ENCODE data around the gene PAQR4.
A peak's percentile ranks its signal among the peaks of the same experiment; 100 is the strongest.
"Not testable (repeated sequence)": the region's sequence is repeated elsewhere in the genome, so short reads cannot be mapped to it uniquely, and the experiment has no call there.

Gene PAQR4

DNA sequence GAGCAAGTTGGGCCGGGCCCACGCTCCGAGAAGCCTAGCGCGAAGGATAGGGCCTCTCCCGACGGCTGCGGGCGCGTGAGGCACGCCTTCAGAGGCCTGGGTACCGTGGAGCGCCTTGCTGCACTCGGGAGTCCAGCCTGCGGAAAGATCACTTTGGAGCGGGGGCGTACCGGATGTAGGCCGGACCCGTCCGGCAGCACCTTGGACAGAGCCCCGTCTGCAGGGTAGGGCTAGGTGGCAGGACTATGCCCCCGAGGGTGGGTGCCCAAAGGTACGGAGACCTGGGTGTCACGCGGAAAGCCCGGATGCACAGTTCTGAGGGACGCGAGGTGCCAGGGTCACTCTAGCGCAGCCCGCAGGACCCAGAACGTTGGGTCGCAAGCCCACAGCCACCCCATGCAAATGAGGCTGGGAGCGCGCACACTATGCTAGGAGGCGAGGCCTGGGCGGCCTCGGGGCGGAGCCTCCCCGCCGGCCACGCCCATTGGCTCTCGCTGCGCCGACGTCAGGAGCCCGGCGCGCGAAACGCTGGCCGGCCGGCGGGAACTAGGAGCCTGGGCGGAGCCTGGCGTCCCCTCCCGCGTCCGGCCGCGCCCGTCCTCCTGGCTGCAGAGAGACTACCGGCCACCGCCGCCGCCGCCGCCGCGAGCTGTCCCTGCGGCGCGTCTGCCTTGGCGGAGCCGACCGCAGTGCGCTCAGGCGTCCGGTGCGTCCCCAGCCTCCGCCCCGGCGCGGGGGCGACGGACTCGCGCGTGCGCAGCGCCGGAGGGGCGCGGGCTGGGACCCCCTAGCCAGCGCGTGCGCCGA, at the start of gene PAQR4:
TSS of gene PAQR4 (plus strand) at position 611 of the 807 bp plus-strand sequence. CDS start 327 bp downstream, outside the sequence.
- DNase-seq: peak; percentile 66

- peak; percentile 46 for DNase-seq
Observed at GRCh38 chr16:2919511-2920255, 49.5 kb upstream of the PAQR4 start.

DNA sequence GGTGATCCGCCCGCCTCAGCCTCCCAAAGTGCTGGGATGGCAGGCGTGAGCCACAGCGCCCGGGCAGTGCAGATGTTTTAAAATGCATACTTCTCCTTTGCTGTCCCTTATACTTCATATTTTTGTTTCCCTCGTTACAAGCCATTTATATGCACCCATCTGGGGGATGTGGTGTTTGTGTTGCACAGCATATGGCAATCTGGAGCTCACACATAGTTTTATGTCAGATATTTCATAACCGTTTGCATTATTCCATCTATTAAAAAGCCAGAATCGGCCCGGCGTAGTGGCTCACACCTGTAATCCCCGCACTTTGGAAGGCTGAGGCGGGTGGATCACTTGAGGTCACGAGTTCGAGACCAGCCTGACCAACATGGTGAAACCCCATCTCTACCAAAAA, 45.7 kb upstream of the PAQR4 start:
- no peak for DNase-seq

- DNase-seq: no peak
Observed at GRCh38 chr16:2924901-2925755, 44.0 kb upstream of the PAQR4 start.

- no peak for DNase-seq
Observed at GRCh38 chr16:2925951-2926649, 43.0 kb upstream of the PAQR4 start.

DNA sequence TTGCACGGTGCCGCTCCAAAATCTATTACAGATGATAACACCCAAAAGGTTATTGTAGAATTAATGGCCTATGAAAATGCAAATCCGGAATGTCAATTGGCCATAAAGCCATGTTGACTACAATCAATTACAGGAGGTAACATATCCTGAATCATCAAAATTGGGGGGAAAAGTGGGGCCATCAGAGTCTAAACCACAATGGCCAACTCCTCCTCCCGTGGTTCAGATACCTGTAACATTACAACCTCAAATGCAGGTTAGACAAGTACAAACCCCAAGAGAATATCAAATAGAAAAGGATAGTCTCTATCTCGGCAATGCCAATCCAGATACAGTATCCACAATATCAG, 42.5 kb upstream of the PAQR4 start:
- DNase-seq: no peak

DNA sequence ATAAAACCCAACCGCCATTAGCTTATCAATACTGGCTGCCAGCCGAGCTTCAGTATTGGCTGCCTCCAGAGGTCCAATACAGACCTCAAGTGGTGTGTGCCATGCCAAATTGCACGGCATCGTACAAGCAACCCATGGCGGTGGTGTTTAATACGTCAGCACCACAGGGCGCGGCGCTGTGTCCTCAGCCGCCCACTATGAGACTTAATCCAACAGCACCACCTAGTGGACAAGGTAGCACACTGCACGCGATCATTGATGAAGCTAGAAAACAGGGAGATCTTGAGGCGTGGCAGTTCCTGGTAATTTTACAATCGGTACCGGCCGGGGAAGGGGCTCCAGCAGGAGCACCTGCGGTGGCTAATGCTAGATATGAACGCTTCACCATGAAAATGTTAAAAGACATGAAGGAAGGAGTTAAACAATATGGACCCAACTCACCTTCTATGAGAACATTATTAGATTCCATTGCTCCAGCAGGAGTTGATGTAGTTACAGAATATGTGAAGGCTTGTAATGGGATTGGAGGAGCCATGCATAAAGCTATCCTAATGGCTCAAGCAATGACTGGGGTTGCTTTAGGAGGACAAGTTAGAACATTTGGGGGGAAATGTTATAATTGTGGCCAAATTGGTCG, 42.0 kb upstream of the PAQR4 start:
- DNase-seq: peak; percentile 61

DNA sequence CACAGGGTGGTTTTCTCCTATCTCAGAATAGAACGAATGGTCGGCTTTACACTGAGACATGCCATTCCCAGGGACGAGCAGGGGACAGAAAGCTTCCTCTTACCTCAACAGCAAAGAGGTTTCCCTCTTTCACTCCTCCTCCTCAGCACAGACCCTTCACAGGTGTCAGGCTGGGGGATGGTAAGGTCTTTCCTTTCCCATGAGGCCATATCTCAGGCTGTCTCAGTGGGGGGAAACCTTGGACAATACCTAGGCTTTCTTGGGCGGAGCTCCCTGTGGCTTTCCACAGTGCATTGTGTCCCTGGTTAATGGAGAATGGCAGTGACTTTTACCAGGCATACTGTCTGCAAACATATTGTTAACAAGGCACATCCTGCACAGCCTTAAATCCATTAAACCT, 41.0 kb upstream of the PAQR4 start:
- not testable (repeated sequence) for DNase-seq

- DNase-seq: no peak
Observed at GRCh38 chr16:2928796-2929195, 40.4 kb upstream of the PAQR4 start.

DNA sequence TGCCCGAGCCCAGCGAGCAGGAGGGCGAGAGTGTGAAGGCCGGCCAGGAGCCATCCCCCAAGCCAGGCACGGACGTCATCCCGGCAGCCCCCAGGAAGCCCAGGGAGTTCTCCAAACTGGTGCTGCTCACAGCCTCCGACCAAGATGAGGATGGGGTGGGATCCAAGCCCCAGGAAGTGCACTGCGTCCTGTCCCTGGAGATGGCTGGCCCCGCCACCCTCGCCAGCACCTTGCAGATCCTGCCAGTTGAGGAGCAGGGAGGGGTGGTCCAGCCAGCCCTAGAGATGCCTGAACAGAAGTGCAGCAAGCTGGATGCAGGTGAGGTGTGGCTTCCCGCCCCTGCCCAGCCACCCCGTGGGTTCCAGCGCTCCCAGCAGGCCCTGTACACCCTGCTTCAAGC, 39.5 kb upstream of the PAQR4 start:
- DNase-seq: no peak

DNA sequence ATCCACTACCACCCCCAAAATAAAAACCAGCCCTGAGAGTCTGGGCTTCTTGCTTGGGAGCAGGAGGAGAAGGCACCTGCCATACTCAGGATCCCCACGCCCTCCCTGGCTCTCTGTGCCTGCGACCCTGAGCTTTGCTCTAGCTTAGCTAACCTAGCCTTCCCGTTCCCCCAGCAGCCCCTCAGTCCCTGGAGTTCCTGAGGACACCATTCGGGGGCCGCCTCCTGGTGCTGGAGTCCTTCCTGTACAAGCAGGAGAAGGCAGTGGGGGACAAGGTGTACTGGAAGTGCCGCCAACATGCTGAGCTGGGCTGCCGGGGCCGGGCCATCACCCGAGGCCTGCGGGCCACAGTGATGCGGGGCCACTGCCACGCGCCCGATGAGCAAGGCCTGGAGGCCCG, 38.9 kb upstream of the PAQR4 start:
- no peak for DNase-seq

- not testable (repeated sequence) for DNase-seq
Observed at GRCh38 chr16:2931231-2931914, 37.8 kb upstream of the PAQR4 start.

DNA sequence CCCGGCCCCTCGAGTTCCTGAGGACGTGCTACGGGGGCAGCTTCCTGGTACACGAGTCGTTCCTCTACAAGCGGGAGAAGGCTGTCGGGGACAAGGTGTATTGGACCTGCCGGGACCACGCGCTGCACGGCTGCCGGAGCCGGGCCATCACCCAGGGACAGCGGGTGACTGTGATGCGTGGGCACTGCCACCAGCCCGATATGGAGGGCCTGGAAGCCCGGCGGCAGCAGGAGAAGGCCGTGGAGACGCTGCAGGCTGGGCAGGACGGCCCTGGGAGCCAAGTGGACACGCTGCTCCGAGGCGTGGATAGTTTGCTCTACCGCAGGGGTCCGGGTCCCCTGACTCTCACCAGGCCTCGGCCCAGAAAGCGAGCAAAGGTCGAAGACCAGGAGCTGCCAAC, 36.0 kb upstream of the PAQR4 start:
- DNase-seq: no peak

DNA sequence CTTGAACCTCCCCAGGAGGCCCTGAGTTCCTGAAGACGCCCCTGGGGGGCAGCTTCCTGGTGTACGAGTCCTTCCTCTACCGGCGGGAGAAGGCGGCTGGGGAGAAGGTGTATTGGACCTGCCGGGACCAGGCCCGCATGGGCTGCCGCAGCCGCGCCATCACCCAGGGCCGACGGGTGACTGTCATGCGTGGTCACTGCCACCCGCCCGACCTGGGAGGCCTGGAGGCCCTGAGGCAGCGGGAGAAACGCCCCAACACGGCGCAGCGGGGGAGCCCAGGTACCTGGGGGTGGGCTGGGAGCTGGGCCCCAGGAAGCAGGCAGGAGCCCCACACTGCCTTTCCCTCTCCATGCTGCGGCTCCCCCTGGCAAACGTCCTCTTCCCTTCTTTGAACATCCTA, 35.4 kb upstream of the PAQR4 start:
- no peak for DNase-seq

DNA sequence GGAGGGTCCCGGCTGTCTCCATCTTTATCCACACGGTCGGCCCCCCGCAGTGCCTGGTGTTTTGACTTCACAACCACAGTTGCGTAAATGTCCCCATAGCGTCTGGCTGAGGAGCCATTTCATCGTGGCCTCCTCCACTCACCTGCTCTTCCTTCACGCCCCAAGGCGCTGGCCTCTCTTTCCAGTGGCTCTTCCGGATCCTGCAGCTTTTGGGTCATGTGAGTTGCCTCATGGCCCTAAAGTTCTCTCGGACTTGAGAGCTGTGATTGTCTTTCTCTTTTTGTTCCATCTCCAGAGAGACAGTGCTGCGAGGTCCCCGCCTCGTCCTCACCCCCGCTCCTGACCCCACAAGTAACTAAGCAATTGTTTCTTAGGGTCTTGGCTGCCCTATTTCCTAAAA, 34.7 kb upstream of the PAQR4 start:
- no peak for DNase-seq

GRCh38 chr16:2936436-2937011, 32.6 kb upstream of the PAQR4 start:
- DNase-seq: no peak

DNA sequence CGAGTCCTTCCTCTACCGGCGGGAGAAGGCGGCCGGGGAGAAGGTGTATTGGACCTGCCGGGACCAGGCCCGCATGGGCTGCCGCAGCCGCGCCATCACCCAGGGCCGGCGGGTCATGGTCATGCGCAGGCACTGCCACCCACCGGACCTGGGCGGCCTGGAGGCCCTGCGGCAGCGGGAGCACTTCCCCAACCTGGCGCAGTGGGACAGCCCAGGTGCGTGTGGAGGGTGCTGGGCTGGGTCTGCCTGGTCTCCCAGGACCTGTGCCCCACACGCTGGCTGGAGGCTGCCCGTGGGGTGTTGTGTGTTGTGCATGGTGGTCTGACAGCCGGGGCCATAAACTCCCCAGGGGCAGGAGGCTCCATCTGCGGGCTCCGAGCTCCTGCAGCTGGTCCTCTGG, 32.0 kb upstream of the PAQR4 start:
- DNase-seq: no peak

- no peak for DNase-seq
Observed at GRCh38 chr16:2938206-2938605, 30.9 kb upstream of the PAQR4 start.

DNA sequence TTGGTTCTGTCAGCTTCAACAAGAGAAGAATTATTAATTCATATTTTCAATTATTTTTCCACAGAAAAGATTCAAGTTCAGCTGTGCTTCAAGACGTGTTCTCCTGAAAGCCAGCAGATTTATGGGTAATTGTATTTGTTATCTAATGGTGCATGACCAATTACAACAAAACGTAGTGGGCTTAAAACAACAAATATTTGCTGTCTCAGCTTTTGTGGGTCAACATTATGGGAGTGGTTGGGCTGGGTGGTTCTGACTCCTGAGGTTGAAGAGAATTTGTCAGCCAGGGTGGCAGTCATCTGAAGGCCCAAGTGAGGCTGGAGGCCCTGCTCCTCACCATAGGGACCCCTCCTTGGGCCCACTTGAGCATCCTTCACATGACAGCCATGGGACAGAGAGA, 29.2 kb upstream of the PAQR4 start:
- no peak for DNase-seq

- no peak for DNase-seq
Observed at GRCh38 chr16:2942045-2942444, 27.1 kb upstream of the PAQR4 start.

DNA sequence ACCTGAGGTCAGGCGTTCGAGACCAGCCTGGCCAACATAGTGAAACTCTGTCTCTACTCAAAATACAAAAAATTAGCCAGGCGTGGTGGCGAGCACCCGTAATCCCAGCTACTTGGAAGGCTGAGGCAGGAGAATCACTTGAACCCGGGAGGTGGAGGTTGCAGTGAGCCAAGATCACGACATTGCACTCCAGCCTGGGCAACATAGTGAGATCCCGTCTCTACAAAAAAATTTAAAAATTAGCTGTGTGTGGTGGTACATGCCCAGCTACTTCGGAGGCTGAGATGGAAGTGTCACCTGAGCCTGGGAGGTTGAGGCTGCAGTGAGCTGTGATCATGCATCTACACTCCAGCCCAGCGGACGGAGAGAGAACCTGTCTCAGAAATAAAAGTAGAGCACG, 25.4 kb upstream of the PAQR4 start:
- not testable (repeated sequence) for DNase-seq

All from SHP77 treated with DMSO at 0.1 percent for 48 hours (cell line).